ENCODE measurements around the gene KRTAP10-8.
"Not testable (repeated sequence)": the region's sequence is repeated elsewhere in the genome, so short reads cannot be mapped to it uniquely, and the experiment has no call there.

KRTAP10-8 gene

DNA sequence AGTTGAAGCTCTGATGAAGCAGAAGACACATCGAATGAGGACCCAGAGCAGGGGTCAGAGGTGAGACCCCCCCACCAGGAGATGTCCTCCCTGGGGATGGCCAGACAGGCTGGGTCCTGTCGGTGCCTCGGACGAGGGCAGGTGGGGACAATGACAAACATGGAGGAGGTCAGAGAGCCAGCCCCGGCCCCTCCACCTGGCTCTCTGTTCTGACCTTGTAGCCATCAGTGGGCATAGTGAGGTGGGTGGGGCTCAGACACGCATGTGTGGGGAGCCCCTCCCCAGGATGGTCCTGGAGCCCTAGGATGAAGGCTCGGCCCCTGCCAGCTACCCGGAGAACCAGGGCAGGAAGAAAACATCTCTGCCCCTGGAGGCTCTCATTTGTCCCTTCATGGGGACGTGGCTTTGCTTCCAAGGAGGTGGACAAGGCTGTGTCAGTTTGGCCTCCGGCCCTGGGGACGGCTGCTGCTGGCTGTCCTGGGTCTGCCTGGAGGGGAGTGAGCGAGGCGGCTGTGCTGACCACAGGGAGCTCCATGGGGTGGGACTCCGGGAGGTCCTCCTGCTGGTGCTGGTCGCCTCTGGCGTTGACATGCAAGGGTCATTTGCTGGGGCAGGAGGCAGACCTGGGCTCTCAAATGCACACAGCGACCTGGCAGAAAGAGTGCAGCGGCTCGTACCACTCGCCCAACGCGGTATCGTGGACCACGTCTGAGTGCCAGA is 22.1 kb upstream of the KRTAP10-8 start:
- Histone ChIP-seq H3F3A (ENCODE audit: control insufficient read depth, insufficient read depth) (no peaks in the 10 kb centered on the region), H3K4me3 (ENCODE audit: low read length) (no peak overlapping the region), H3K36me3 (ENCODE audit: control insufficient read depth, low read length) (no peaks in the 10 kb centered on the region), H3K79me2 (ENCODE audit: control insufficient read depth, low read length) (no peaks in the 10 kb centered on the region), H4K20me1 (ENCODE audit: control insufficient read depth, insufficient read depth, low read depth, low read length) (no peaks in the 10 kb centered on the region), H3K4me2 (ENCODE audit: low read length) (no peak overlapping the region), H3K4me1 (ENCODE audit: control insufficient read depth, low read length) (no peaks in the 10 kb centered on the region), H3K27me3 (ENCODE audit: control insufficient read depth, low read length) (no peaks in the 10 kb centered on the region), H3K27ac (ENCODE audit: low read depth, low read length) (no peak overlapping the region), H3K9me2 (replicated peaks; ENCODE audit: control insufficient read depth, low read length) (no peaks in the 10 kb centered on the region), H3K9me3 (ENCODE audit: control insufficient read depth, insufficient read depth, low read length) (no peaks in the 10 kb centered on the region)
- TF ChIP-seq, protein P1, sequence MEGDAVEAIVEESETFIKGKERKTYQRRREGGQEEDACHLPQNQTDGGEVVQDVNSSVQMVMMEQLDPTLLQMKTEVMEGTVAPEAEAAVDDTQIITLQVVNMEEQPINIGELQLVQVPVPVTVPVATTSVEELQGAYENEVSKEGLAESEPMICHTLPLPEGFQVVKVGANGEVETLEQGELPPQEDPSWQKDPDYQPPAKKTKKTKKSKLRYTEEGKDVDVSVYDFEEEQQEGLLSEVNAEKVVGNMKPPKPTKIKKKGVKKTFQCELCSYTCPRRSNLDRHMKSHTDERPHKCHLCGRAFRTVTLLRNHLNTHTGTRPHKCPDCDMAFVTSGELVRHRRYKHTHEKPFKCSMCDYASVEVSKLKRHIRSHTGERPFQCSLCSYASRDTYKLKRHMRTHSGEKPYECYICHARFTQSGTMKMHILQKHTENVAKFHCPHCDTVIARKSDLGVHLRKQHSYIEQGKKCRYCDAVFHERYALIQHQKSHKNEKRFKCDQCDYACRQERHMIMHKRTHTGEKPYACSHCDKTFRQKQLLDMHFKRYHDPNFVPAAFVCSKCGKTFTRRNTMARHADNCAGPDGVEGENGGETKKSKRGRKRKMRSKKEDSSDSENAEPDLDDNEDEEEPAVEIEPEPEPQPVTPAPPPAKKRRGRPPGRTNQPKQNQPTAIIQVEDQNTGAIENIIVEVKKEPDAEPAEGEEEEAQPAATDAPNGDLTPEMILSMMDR (IDR thresholded peaks at IDR 0.05; ENCODE audit: low read depth, low read length, poor library complexity, severe bottlenecking), result no peak
- TF ChIP-seq EZH2phosphoT487 (IDR thresholded peaks at IDR 0.05; ENCODE audit: borderline replicate concordance, low read length), result no peak

DNA sequence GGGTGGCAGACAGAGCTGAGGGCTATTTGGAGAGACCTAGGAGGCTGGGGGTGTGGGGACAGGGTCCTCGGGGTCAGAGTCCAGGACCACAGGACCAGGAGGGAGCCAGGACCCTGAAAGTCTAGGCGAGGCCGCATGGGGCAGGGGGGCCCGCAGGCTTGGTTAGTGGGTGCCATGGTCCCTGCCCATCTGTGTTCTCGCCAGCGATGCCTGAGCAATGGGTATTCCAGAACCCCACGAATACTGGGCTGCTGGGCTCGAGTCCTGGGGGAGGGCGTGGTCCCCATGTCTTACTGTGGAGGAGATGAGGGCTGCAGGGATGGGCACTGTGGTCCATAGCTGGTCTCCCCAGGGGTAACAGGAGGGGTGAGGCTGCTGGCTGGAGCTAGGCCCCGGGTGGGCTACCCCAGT is 21.6 kb upstream of the KRTAP10-8 start:
- no peaks in the 10 kb centered on the region for H3K79me2 ChIP-seq (ENCODE audit: control insufficient read depth, low read length)
- H3K27me3 ChIP-seq (ENCODE audit: control insufficient read depth, low read length), result no peaks in the 10 kb centered on the region
- no peak overlapping the region for H3K27ac ChIP-seq (ENCODE audit: low read depth, low read length)
- no peaks in the 10 kb centered on the region for H4K20me1 ChIP-seq (ENCODE audit: control insufficient read depth, insufficient read depth, low read depth, low read length)
- no peaks in the 10 kb centered on the region for H3K36me3 ChIP-seq (ENCODE audit: control insufficient read depth, low read length)
- H3K4me2 ChIP-seq (ENCODE audit: low read length), result no peak overlapping the region
- TF ChIP-seq EZH2phosphoT487 (IDR thresholded peaks at IDR 0.05; ENCODE audit: borderline replicate concordance, low read length), result no peak
- TF ChIP-seq, protein P1 (IDR thresholded peaks at IDR 0.05; ENCODE audit: low read depth, low read length, poor library complexity, severe bottlenecking), result no peak
- no peaks in the 10 kb centered on the region for H3K4me1 ChIP-seq (ENCODE audit: control insufficient read depth, low read length)
- H3K4me3 ChIP-seq (ENCODE audit: low read length), result no peak overlapping the region
- no peaks in the 10 kb centered on the region for H3K9me2 ChIP-seq (replicated peaks; ENCODE audit: control insufficient read depth, low read length)
- no peaks in the 10 kb centered on the region for H3K9me3 ChIP-seq (ENCODE audit: control insufficient read depth, insufficient read depth, low read length)
- H3F3A ChIP-seq (ENCODE audit: control insufficient read depth, insufficient read depth), result no peaks in the 10 kb centered on the region

DNA sequence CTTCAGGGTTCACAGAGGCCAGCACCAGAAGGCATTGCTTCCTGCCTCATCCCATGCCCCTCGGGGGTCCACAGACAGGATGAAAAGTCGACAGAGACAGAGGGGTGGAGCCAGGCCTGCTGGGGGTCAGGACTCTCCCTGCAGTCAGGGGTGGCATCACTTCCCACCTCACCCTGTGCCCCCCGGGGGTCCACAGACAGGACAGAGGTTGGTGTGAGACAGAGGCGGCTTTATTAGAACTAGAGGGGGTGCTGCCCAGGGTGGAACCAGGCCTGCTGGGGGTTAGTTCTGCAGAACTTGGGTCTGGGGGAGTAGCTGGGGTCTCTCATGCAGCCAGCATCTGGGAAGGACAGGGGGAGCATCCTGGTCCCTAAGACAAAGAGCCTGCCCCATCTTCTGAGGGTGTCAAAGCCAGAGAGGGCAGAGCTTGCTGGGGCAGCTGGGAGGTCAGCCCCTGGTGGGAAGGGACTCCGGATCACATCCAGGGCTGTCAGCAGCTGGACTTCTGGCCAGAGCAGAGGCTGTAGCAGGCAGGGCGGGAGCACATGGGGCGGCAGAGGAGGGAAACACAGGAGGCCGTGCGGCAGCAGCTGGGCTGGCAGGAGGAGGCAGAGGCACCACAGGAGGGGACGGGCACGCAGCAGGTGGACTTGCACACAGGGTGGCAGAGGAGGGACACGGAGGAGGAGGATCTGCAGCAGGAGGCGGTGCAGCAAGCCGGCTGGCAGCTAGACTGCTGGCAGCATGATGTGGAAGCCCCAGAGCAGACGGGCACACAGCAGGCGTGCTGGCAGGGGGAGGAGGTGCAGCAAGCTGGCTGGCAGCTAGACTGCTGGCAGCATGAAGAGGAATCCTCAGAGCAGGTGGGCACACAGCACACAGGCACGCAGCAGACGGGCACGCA is 20.7 kb upstream of the KRTAP10-8 start:
- not testable (repeated sequence) for H3K27me3 ChIP-seq (ENCODE audit: control insufficient read depth, low read length); H3K4me1 ChIP-seq (ENCODE audit: control insufficient read depth, low read length); H3K4me3 ChIP-seq (ENCODE audit: low read length); H3K9me3 ChIP-seq (ENCODE audit: control insufficient read depth, insufficient read depth, low read length); H3K9me2 ChIP-seq (replicated peaks; ENCODE audit: control insufficient read depth, low read length); H3F3A ChIP-seq (ENCODE audit: control insufficient read depth, insufficient read depth); H3K79me2 ChIP-seq (ENCODE audit: control insufficient read depth, low read length); H3K4me2 ChIP-seq (ENCODE audit: low read length); H3K27ac ChIP-seq (ENCODE audit: low read depth, low read length); H3K36me3 ChIP-seq (ENCODE audit: control insufficient read depth, low read length); H4K20me1 ChIP-seq (ENCODE audit: control insufficient read depth, insufficient read depth, low read depth, low read length)

DNA sequence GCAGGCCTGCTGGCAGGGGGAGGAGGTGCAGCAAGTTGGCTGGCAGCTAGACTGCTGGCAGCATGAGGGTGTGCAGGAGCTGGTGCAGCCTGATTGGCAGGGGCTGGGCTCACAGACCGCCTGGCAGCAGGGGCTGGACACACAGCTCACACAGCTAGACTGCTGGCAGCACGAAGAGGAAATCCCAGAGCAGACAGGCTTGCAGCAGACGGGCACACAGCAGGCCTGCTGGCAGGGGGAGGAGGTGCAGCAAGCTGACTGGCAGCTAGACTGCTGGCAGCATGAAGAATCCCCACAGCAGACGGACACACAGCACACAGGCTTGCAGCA is 20.1 kb upstream of the KRTAP10-8 start:
- H3K79me2 ChIP-seq (ENCODE audit: control insufficient read depth, low read length); H3K4me1 ChIP-seq (ENCODE audit: control insufficient read depth, low read length); H4K20me1 ChIP-seq (ENCODE audit: control insufficient read depth, insufficient read depth, low read depth, low read length); H3K27me3 ChIP-seq (ENCODE audit: control insufficient read depth, low read length); H3K9me2 ChIP-seq (replicated peaks; ENCODE audit: control insufficient read depth, low read length); H3K9me3 ChIP-seq (ENCODE audit: control insufficient read depth, insufficient read depth, low read length); H3F3A ChIP-seq (ENCODE audit: control insufficient read depth, insufficient read depth); H3K27ac ChIP-seq (ENCODE audit: low read depth, low read length); H3K4me2 ChIP-seq (ENCODE audit: low read length); H3K36me3 ChIP-seq (ENCODE audit: control insufficient read depth, low read length); H3K4me3 ChIP-seq (ENCODE audit: low read length): not testable (repeated sequence)
